HG02642 (cell line): ENCODE data around the gene TMCC2.

Experiments used
- ATAC-seq: cut with Tn5 transposase; IDR thresholded peaks from one replicate; pipeline ENCODE4 v1.9.1; 2021; ENCODE audit warnings: mild to moderate bottlenecking; ENCODE audit not compliant: unreplicated experiment, poor library complexity

The TMCC2 gene

GRCh38 chr1:205298191-205298994, 70.6 kb downstream of the TMCC2 start:
- no peak for ATAC-seq

GRCh38 chr1:205300149-205300548, 72.4 kb downstream of the TMCC2 start:
- ATAC-seq, result no peak

GRCh38 chr1:205301205-205301821, 73.6 kb downstream of the TMCC2 start:
- ATAC-seq, result no peak

- no peak for ATAC-seq
These were observed 74.3 kb downstream of the TMCC2 start for GRCh38 chr1:205301842-205302588.

GRCh38 chr1:205303247-205303888, 75.6 kb downstream of the TMCC2 start:
- ATAC-seq, result no peak

- ATAC-seq, result no peak
These were observed 76.4 kb downstream of the TMCC2 start for GRCh38 chr1:205304046-205304694.

GRCh38 chr1:205304695-205305070, 76.9 kb downstream of the TMCC2 start:
- no peak for ATAC-seq

- ATAC-seq, result no peak
These were observed 79.3 kb downstream of the TMCC2 start for GRCh38 chr1:205306929-205307566.

- ATAC-seq, result no peak
These were observed 82.0 kb downstream of the TMCC2 start for GRCh38 chr1:205309741-205310140.

GRCh38 chr1:205310976-205311704, 83.4 kb downstream of the TMCC2 start:
- ATAC-seq, result no peak

GRCh38 chr1:205312866-205313562, 85.3 kb downstream of the TMCC2 start:
- ATAC-seq, result no peak

- ATAC-seq, result peak; percentile 56
These were observed 86.0 kb downstream of the TMCC2 start for GRCh38 chr1:205313563-205314308.

GRCh38 chr1:205315008-205315618, 87.4 kb downstream of the TMCC2 start:
- no peak for ATAC-seq

GRCh38 chr1:205316161-205316566, 88.4 kb downstream of the TMCC2 start:
- no peak for ATAC-seq

GRCh38 chr1:205317311-205317917, 89.7 kb downstream of the TMCC2 start:
- no peak for ATAC-seq

- no peak for ATAC-seq
These were observed 90.7 kb downstream of the TMCC2 start for GRCh38 chr1:205318231-205318991.
